Measurements from ENCODE around the gene FUCA1. TPM values are rescaled to one million over a fixed set of nuclear protein-coding genes. Genes with fewer than 3 reads are reported as not detected.
"Not testable (repeated sequence)": the region's sequence is repeated elsewhere in the genome, so short reads cannot be mapped to it uniquely, and the experiment has no call there.

FUCA1 gene
- total RNA-seq, 2 donors from 2014 or later, result 17.0 to 21.0 TPM

DNA sequence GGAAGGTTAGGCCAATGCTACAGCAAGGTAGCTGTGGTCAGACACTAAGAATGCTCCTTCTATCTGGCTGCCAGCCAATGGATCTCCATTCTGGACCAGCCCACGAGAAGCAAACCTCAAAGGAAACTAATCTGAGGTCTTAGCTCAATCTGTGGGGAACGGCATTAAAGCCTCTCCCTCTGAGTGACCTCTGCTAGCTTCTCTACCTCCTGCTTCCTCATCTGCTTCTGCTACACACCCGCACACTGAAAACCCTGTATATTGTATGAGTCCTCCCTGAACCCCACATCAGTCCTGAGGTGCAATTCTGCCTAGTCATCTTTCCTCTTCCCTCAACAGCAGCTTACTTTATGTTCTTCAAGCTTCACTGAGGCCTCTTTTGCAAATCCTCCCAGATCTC, 60.6 kb downstream of the FUCA1 start:
- TF ChIP-seq, protein P1, sequence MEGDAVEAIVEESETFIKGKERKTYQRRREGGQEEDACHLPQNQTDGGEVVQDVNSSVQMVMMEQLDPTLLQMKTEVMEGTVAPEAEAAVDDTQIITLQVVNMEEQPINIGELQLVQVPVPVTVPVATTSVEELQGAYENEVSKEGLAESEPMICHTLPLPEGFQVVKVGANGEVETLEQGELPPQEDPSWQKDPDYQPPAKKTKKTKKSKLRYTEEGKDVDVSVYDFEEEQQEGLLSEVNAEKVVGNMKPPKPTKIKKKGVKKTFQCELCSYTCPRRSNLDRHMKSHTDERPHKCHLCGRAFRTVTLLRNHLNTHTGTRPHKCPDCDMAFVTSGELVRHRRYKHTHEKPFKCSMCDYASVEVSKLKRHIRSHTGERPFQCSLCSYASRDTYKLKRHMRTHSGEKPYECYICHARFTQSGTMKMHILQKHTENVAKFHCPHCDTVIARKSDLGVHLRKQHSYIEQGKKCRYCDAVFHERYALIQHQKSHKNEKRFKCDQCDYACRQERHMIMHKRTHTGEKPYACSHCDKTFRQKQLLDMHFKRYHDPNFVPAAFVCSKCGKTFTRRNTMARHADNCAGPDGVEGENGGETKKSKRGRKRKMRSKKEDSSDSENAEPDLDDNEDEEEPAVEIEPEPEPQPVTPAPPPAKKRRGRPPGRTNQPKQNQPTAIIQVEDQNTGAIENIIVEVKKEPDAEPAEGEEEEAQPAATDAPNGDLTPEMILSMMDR (IDR thresholded peaks at IDR 0.05), result no peak
- Histone ChIP-seq H3K4me3 (no peak overlapping the region), H3K4me1 (no peaks in the 10 kb centered on the region), H3K27me3 (no peaks in the 10 kb centered on the region), H3K27ac (no peak overlapping the region), H3K36me3 (peaks cover 17% of the 10 kb centered on the region), H3K9me3 (no peaks in the 10 kb centered on the region)
- DNase-seq (ENCODE audit: low spot score), result no peak

GRCh38 chr1:23806280-23806679, 61.8 kb downstream of the FUCA1 start:
- Histone ChIP-seq H3K4me1 (peaks cover 0 to 7% of the 10 kb centered on the region in 2 donors), H3K27ac (no peak overlapping the region), H3K27me3 (no peaks in the 10 kb centered on the region), H3K9me3 (no peaks in the 10 kb centered on the region), H3K4me3 (no peak overlapping the region), H3K36me3 (peaks cover 13% of the 10 kb centered on the region)
- DNase-seq (ENCODE audit: low spot score), result no peak
- TF ChIP-seq, protein P1 (IDR thresholded peaks at IDR 0.05), result no peak

DNA sequence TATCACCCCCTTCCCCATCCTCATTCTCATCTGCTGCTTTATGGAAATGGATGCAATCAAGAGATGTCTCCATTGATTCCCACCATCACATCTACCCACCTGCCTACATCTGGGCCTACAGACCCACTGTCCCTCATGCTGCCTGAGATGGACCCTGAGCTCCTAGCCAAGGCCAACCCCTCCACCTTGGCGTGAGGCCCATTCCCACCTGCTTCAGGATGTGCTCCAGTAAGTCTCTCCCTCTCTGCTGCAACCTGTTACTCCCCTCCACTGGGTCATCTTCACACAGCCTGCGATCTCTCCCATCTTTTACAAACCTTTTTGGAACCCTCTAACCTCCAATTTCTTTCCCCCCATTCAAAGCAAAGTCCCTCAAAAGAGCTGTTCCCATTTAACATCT, 63.1 kb downstream of the FUCA1 start:
- no peak for DNase-seq (ENCODE audit: low spot score)
- no peaks in the 10 kb centered on the region for H3K27me3 ChIP-seq
- peaks cover 0 to 12% of the 10 kb centered on the region in 2 donors for H3K4me1 ChIP-seq
- H3K27ac ChIP-seq, result no peak overlapping the region
- no peaks in the 10 kb centered on the region for H3K9me3 ChIP-seq
- H3K36me3 ChIP-seq, result peaks cover 13% of the 10 kb centered on the region
- no peak overlapping the region for H3K4me3 ChIP-seq
- TF ChIP-seq, protein P1 (IDR thresholded peaks at IDR 0.05), result no peak

DNA sequence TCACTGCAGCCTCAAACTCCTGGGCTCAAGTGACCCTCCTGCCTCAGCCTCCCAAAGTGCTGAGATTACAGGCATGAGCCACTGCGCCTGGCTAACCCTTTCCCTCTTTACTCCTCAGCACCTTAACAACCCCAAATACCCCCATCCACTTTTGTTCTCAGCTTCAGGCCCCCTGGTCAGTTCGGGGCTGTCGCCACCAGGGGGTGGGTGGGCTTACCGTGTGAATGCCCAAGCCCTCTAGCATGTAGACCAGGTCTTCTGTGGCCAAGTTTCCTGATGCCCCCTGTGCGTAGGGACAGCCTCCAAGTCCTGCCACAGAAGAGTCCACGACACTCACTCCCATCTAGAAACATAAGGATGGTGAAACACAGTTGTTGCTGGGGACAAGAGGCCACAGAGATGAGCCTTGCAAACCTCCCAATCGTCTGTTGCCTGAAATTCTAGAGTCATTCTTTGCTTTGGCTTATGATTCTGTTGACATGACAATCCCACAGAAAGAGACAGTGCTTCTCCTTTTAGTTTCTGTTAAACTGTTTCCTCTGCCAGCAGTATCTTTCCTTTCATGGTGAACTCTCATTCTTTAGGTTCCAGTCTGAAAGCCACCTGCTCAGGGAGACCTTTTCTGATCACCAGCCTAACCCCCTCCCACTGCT, 63.8 kb downstream of the FUCA1 start:
- Histone ChIP-seq H3K4me1 (peaks cover 0 to 19% of the 10 kb centered on the region in 2 donors), H3K36me3 (peaks cover 13% of the 10 kb centered on the region), H3K27ac (no peak overlapping the region), H3K27me3 (no peaks in the 10 kb centered on the region), H3K9me3 (no peaks in the 10 kb centered on the region), H3K4me3 (no peak overlapping the region)
- no peak for DNase-seq (ENCODE audit: low spot score)
- TF ChIP-seq, protein P1 (IDR thresholded peaks at IDR 0.05), result no peak

- no peaks in the 10 kb centered on the region for H3K9me3 ChIP-seq
- DNase-seq (ENCODE audit: low spot score), result no peak
- H3K4me3 ChIP-seq, result no peak overlapping the region
- TF ChIP-seq, protein P1 (IDR thresholded peaks at IDR 0.05), result no peak
- H3K4me1 ChIP-seq, result peaks cover 0 to 25% of the 10 kb centered on the region in 2 donors
- peaks cover 13% of the 10 kb centered on the region for H3K36me3 ChIP-seq
- no peaks in the 10 kb centered on the region for H3K27me3 ChIP-seq
- no peak overlapping the region for H3K27ac ChIP-seq
Observed at GRCh38 chr1:23803674-23804073, 64.4 kb downstream of the FUCA1 start.

GRCh38 chr1:23802809-23803342, 65.2 kb downstream of the FUCA1 start:
- not testable (repeated sequence) for DNase-seq (ENCODE audit: low spot score); H3K9me3 ChIP-seq; H3K4me3 ChIP-seq; H3K27ac ChIP-seq; H3K36me3 ChIP-seq; H3K27me3 ChIP-seq
- H3K4me1 ChIP-seq, result peaks cover 0 to 26% of the 10 kb centered on the region in 2 donors
